GM12878 (cell line): ENCODE measurements around the gene DENR. TPM values are rescaled to one million over a fixed set of nuclear protein-coding genes. Genes with fewer than 3 reads are reported as not detected.

ENCODE experiments used
- ATAC-seq: fragments of 200-7000 bp; cut with Tn5 transposase; 3 replicates; pipeline ENCODE4 v1.9.1; 2020; ENCODE audit warnings: mild to moderate bottlenecking, moderate library complexity
- BruUV-seq: library from RNA; stranded (reverse); fragments of 400-500 nt; replicated peaks from 2 replicates; lab custom pipeline; 2021; lab: Mats Ljungman, UMichigan
- CTCF ChIA-PET: fragments of 300-600 bp; sonication (Branson Sonifier 250); formaldehyde crosslinking; extraction: SDS; loops from one replicate; lab custom pipeline; 2021; ENCODE audit warnings: inconsistent platforms; lab: Yijun Ruan, JAX
- POLR2A ChIA-PET: fragments of 350-600 bp; formaldehyde crosslinking; extraction: SDS; loops from one replicate; lab custom pipeline; 2021; ENCODE audit warnings: inconsistent platforms; lab: Charles Lee
- RAD21 ChIA-PET: fragments of 300-600 bp; sonication (Branson Sonifier 250); formaldehyde crosslinking; loops from one replicate; lab custom pipeline; 2023; ENCODE audit warnings: antibody characterized with exemption; ENCODE audit not compliant: unreplicated experiment; lab: Charles Lee
- SMC1A ChIA-PET: fragments of 300-600 bp; sonication (Branson Sonifier 250); formaldehyde crosslinking; loops from one replicate; lab custom pipeline; 2023; ENCODE audit not compliant: unreplicated experiment, uncharacterized antibody; lab: Charles Lee
- DNase-seq: peaks from one replicate; pipeline ENCODE4 v3.0.0-alpha.2; 2011; ENCODE audit warnings: low read depth, low spot score
- FAIRE-seq: peaks from 3 replicates; lab custom pipeline; 2011; peaks lifted over from hg19 to GRCh38; lab: Jason Lieb, UNC
- H2AFZ ChIP-seq: 2 replicates; pipeline ENCODE4 v1.6.0; 2011; ENCODE audit warnings: low read depth, low read length, control low read depth; ENCODE audit not compliant: control insufficient read depth
- H3K27ac ChIP-seq: 2 replicates; pipeline ENCODE4 v1.5.1; 2011; ENCODE audit warnings: control low read depth; ENCODE audit not compliant: control insufficient read depth, insufficient read depth
- H3K27me3 ChIP-seq, 2 experiments: replicated peaks in 1 of 2; 2 replicates each; pipeline versions ENCODE4 v1.6.0 to v1.6.1; 2011; ENCODE audit warnings: low read length in 1 of 2; ENCODE audit not compliant: control insufficient read depth in 2 of 2, insufficient read depth in 2 of 2
- H3K36me3 ChIP-seq, 2 experiments: 2 replicates each; pipeline ENCODE4 v1.5.1; 2011; ENCODE audit warnings: low read length in 1 of 2; ENCODE audit not compliant: control insufficient read depth in 2 of 2, insufficient read depth in 2 of 2
- H3K4me1 ChIP-seq: 2 replicates; pipeline ENCODE4 v1.6.1; 2011; ENCODE audit warnings: mild to moderate bottlenecking, low read length, moderate library complexity, mixed read lengths; ENCODE audit not compliant: control insufficient read depth, insufficient read depth
- H3K4me2 ChIP-seq: 2 replicates; pipeline ENCODE4 v1.6.0; 2011; ENCODE audit warnings: control low read depth; ENCODE audit not compliant: control insufficient read depth, insufficient read depth
- H3K4me3 ChIP-seq: fragments of 200-600 bp; sonication (generic); 2 replicates; pipeline ENCODE4 v1.5.1; 2016
- H3K79me2 ChIP-seq: 2 replicates; pipeline ENCODE4 v1.6.0; 2011; ENCODE audit warnings: low read length; ENCODE audit not compliant: control insufficient read depth, insufficient read depth
- H3K9ac ChIP-seq: 2 replicates; pipeline ENCODE4 v1.8.0; 2011; ENCODE audit warnings: low read length, control low read depth, mixed read lengths; ENCODE audit not compliant: control insufficient read depth, insufficient read depth
- H3K9me3 ChIP-seq: replicated peaks from 3 replicates; pipeline ENCODE4 v1.5.1; 2011; ENCODE audit warnings: mild to moderate bottlenecking, low read length; ENCODE audit not compliant: control insufficient read depth, insufficient read depth
- H4K20me1 ChIP-seq: 2 replicates; pipeline ENCODE4 v1.6.0; 2011; ENCODE audit not compliant: control insufficient read depth, insufficient read depth
- JUND ChIP-seq: IDR thresholded peaks from 2 replicates; pipeline ENCODE4 v1.6.1; 2012; ENCODE audit warnings: low read depth, mild to moderate bottlenecking, low read length, improper control_type of control experiment, moderate library complexity
- SIN3A ChIP-seq: IDR thresholded peaks from 2 replicates; pipeline ENCODE4 v1.6.1; 2012; ENCODE audit warnings: low read depth, low read length, improper control_type of control experiment
- SMAD5 ChIP-seq: IDR thresholded peaks from 2 replicates; pipeline ENCODE4 v1.6.1; 2016; ENCODE audit warnings: antibody characterized with exemption, low read depth
- ZNF622 ChIP-seq: fragments of 450-650 bp; IDR thresholded peaks from 2 replicates; pipeline ENCODE4 v1.6.1; 2017; ENCODE audit warnings: mild to moderate bottlenecking, inconsistent platforms
- ZSCAN29 ChIP-seq: fragments of 450-650 bp; IDR thresholded peaks from 2 replicates; pipeline ENCODE4 v1.6.1; 2017; ENCODE audit warnings: mild to moderate bottlenecking, moderate library complexity
- WGBS: methylation state at CpG from one replicate; pipeline ENCODE4 v1.1.6; 2016; ENCODE audit warnings: low lambda C conversion rate; ENCODE audit not compliant: insufficient replicate concordance, insufficient coverage; ENCODE audit errors: missing lambda C conversion rate; 5-methylcytosine and 5-hydroxymethylcytosine counted together
- in situ Hi-C: fragments of 300-500 bp; cut with MboI; formaldehyde crosslinking; loops from 9 replicates; pipeline ENCODE4 v1.14.3; 2018; ENCODE audit warnings: mixed read lengths
- intact Hi-C: fragments of 100-400 bp; cut with micrococcal nuclease; formaldehyde crosslinking; loops from one replicate; pipeline ENCODE4 v1.14.2; 2022; ENCODE audit not compliant: unreplicated experiment
- polyA plus RNA-seq, 11 experiments: library from polyadenylated mRNA; depleted of rRNA in 4 of 11; unstranded in 6 of 11; stranded (reverse) in 5 of 11; fragments of >200 nt; fragmentation: Nextera tagmentation in 4 of 11; fragmentation: Illumina TruSeq in 1 of 11; extraction: Ambion mirVana in 4 of 11; extraction: Trizol in 1 of 11; gene quantifications; 1 replicate in 1 of 11; 2 replicates in 10 of 11; pipeline versions ENCODE4 v1.2.1 to v1.2.3, GENCODE V29; 2011 to 2016; ENCODE audit warnings: inconsistent platforms in 2 of 11, missing spikeins in 2 of 11, low read depth in 1 of 11
- total RNA-seq, 4 experiments: library from RNA; depleted of rRNA in 3 of 4; stranded (reverse); fragments of >200 nt in 3 of 4; fragmentation: Illumina TruSeq in 1 of 4; extraction: Trizol in 1 of 4; gene quantifications; 2 replicates each; pipeline versions ENCODE4 v1.2.1 to v1.2.3, GENCODE V29; 2013 to 2021
- TF ChIP-seq, protein P1 (sequence below): fragments of 150-350 bp; IDR thresholded peaks from 2 replicates; pipeline ENCODE4 v1.6.1; 2014; ENCODE audit warnings: mild to moderate bottlenecking, low read depth, low read length
- TF ChIP-seq, protein P2 (sequence below): fragments of 450-650 bp; IDR thresholded peaks from 2 replicates; pipeline ENCODE4 v1.6.1; 2017; ENCODE audit warnings: mild to moderate bottlenecking, moderate library complexity
- TF ChIP-seq, protein P3 (sequence below): IDR thresholded peaks from 2 replicates; pipeline ENCODE4 v1.6.1; 2011; ENCODE audit warnings: borderline replicate concordance, low read depth, mild to moderate bottlenecking, moderate library complexity, low read length; ENCODE audit not compliant: insufficient read depth, poor library complexity, severe bottlenecking
- TF ChIP-seq, protein P4 (sequence below): IDR thresholded peaks from 2 replicates; pipeline ENCODE4 v1.6.1; 2011; ENCODE audit warnings: low read depth, low read length, improper control_type of control experiment, borderline replicate concordance
- TF ChIP-seq, protein P5 (sequence below): IDR thresholded peaks from 2 replicates; pipeline ENCODE4 v1.6.1; 2012; ENCODE audit warnings: improper control_type of control experiment, low read depth, low read length; ENCODE audit not compliant: insufficient replicate concordance

Gene DENR
- total and polyA plus RNA-seq, 10 of the 15 experiments (the other 5 are each of a cell fraction or from before 2014, with no cell fraction given) = 29.4 to 97.7 (median 58.3) TPM

DNA sequence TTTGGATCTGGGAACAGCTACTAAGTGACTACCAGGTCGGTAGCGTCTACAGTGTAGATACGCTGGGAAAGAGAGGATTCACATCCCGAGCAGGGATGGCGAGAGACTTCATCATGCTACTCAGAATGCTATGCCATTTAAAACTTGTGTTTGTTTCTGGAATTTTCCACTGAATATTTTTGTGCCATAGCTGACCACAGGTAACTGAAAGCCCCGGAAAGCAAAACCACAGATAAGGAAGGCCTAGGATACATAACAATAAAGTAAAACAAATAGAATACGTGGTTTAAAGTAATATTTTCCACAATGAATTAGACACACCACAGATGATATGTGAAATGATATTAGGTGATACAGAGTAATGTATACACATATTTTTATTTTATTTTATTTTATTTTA lies 14.1 kb upstream of the DENR start:
- no peak for ATAC-seq
- Histone ChIP-seq H3K27ac (no peak overlapping the region), H3K4me1 (peaks cover 7% of the 10 kb centered on the region), H3K4me2 (no peak overlapping the region), H3K36me3 (no peaks in the 10 kb centered on the region), H3K27me3 (no peaks in the 10 kb centered on the region), H4K20me1 (no peaks in the 10 kb centered on the region), H3K4me3 (no peak overlapping the region), H2AFZ (no peak overlapping the region), H3K9ac (no peak overlapping the region), H3K9me3 (peaks cover 2% of the 10 kb centered on the region; the same call in 1 of the 3 replicates), H3K79me2 (no peaks in the 10 kb centered on the region)
- 65% methylated on average over 7 of the region's 7 CpGs for WGBS
- FAIRE-seq = no peak
- ChIA-PET POLR2A (interaction anchor here (0.5 to 1.0 kb wide), 2 partner anchors 91 to 184 kb away, joined by 4 to 5 read pairs; no protein-coding TSS in a partner anchor), CTCF (no interaction called here), RAD21 (interaction anchor here (0.6 kb wide), 1 partner anchor 81 kb away, joined by 3 read pairs; no protein-coding TSS in a partner anchor), SMC1A (interaction anchor here (1.2 to 1.3 kb wide), 2 partner anchors 14 to 101 kb away, joined by 3 to 5 read pairs; no protein-coding TSS in a partner anchor)
- in situ Hi-C loops = no loop called here
- no TSS peak for BruUV-seq
- intact Hi-C loops = no loop called here
- no peak for DNase-seq
- TF ChIP-seq, protein P1, sequence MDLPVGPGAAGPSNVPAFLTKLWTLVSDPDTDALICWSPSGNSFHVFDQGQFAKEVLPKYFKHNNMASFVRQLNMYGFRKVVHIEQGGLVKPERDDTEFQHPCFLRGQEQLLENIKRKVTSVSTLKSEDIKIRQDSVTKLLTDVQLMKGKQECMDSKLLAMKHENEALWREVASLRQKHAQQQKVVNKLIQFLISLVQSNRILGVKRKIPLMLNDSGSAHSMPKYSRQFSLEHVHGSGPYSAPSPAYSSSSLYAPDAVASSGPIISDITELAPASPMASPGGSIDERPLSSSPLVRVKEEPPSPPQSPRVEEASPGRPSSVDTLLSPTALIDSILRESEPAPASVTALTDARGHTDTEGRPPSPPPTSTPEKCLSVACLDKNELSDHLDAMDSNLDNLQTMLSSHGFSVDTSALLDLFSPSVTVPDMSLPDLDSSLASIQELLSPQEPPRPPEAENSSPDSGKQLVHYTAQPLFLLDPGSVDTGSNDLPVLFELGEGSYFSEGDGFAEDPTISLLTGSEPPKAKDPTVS = no peak
- TF ChIP-seq, protein P2, sequence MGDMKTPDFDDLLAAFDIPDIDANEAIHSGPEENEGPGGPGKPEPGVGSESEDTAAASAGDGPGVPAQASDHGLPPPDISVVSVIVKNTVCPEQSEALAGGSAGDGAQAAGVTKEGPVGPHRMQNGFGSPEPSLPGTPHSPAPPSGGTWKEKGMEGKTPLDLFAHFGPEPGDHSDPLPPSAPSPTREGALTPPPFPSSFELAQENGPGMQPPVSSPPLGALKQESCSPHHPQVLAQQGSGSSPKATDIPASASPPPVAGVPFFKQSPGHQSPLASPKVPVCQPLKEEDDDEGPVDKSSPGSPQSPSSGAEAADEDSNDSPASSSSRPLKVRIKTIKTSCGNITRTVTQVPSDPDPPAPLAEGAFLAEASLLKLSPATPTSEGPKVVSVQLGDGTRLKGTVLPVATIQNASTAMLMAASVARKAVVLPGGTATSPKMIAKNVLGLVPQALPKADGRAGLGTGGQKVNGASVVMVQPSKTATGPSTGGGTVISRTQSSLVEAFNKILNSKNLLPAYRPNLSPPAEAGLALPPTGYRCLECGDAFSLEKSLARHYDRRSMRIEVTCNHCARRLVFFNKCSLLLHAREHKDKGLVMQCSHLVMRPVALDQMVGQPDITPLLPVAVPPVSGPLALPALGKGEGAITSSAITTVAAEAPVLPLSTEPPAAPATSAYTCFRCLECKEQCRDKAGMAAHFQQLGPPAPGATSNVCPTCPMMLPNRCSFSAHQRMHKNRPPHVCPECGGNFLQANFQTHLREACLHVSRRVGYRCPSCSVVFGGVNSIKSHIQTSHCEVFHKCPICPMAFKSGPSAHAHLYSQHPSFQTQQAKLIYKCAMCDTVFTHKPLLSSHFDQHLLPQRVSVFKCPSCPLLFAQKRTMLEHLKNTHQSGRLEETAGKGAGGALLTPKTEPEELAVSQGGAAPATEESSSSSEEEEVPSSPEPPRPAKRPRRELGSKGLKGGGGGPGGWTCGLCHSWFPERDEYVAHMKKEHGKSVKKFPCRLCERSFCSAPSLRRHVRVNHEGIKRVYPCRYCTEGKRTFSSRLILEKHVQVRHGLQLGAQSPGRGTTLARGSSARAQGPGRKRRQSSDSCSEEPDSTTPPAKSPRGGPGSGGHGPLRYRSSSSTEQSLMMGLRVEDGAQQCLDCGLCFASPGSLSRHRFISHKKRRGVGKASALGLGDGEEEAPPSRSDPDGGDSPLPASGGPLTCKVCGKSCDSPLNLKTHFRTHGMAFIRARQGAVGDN = no peak
- TF ChIP-seq SIN3A (no peak), SMAD5 (no peak), ZNF622 (no peak), JUND (no peak), ZSCAN29 (no peak)
- TF ChIP-seq, protein P3, sequence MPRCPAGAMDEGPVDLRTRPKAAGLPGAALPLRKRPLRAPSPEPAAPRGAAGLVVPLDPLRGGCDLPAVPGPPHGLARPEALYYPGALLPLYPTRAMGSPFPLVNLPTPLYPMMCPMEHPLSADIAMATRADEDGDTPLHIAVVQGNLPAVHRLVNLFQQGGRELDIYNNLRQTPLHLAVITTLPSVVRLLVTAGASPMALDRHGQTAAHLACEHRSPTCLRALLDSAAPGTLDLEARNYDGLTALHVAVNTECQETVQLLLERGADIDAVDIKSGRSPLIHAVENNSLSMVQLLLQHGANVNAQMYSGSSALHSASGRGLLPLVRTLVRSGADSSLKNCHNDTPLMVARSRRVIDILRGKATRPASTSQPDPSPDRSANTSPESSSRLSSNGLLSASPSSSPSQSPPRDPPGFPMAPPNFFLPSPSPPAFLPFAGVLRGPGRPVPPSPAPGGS = no peak
- TF ChIP-seq, protein P4, sequence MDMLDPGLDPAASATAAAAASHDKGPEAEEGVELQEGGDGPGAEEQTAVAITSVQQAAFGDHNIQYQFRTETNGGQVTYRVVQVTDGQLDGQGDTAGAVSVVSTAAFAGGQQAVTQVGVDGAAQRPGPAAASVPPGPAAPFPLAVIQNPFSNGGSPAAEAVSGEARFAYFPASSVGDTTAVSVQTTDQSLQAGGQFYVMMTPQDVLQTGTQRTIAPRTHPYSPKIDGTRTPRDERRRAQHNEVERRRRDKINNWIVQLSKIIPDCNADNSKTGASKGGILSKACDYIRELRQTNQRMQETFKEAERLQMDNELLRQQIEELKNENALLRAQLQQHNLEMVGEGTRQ = no peak
- TF ChIP-seq, protein P5, sequence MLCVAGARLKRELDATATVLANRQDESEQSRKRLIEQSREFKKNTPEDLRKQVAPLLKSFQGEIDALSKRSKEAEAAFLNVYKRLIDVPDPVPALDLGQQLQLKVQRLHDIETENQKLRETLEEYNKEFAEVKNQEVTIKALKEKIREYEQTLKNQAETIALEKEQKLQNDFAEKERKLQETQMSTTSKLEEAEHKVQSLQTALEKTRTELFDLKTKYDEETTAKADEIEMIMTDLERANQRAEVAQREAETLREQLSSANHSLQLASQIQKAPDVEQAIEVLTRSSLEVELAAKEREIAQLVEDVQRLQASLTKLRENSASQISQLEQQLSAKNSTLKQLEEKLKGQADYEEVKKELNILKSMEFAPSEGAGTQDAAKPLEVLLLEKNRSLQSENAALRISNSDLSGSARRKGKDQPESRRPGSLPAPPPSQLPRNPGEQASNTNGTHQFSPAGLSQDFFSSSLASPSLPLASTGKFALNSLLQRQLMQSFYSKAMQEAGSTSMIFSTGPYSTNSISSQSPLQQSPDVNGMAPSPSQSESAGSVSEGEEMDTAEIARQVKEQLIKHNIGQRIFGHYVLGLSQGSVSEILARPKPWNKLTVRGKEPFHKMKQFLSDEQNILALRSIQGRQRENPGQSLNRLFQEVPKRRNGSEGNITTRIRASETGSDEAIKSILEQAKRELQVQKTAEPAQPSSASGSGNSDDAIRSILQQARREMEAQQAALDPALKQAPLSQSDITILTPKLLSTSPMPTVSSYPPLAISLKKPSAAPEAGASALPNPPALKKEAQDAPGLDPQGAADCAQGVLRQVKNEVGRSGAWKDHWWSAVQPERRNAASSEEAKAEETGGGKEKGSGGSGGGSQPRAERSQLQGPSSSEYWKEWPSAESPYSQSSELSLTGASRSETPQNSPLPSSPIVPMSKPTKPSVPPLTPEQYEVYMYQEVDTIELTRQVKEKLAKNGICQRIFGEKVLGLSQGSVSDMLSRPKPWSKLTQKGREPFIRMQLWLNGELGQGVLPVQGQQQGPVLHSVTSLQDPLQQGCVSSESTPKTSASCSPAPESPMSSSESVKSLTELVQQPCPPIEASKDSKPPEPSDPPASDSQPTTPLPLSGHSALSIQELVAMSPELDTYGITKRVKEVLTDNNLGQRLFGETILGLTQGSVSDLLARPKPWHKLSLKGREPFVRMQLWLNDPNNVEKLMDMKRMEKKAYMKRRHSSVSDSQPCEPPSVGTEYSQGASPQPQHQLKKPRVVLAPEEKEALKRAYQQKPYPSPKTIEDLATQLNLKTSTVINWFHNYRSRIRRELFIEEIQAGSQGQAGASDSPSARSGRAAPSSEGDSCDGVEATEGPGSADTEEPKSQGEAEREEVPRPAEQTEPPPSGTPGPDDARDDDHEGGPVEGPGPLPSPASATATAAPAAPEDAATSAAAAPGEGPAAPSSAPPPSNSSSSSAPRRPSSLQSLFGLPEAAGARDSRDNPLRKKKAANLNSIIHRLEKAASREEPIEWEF = no peak
